MM.1S (cell line): Measurements from ENCODE around the gene RAB10.

Experiments used
- DNase-seq: peaks from one replicate; pipeline ENCODE4 v3.0.0-alpha.2; 2015
- H2AFZ ChIP-seq: fragments of 300-600 bp; sonication (generic); 2 replicates; pipeline ENCODE4 v1.6.0; 2016; ENCODE audit warnings: antibody characterized with exemption, low read length
- H3F3A ChIP-seq: fragments of 300-600 bp; sonication (generic); 2 replicates; pipeline ENCODE4 v1.6.1; 2016; ENCODE audit warnings: mild to moderate bottlenecking, antibody characterized with exemption, low read length, moderate library complexity, mixed read lengths; ENCODE audit not compliant: insufficient read depth
- H3K27ac ChIP-seq: fragments of 300-600 bp; sonication (generic); 2 replicates; pipeline ENCODE4 v1.5.1; 2016; ENCODE audit warnings: mild to moderate bottlenecking, low read length
- H3K27me3 ChIP-seq: fragments of 300-600 bp; sonication (generic); replicated peaks from 2 replicates; pipeline ENCODE4 v1.6.0; 2016; ENCODE audit warnings: low read length; ENCODE audit not compliant: insufficient read depth
- H3K36me3 ChIP-seq: fragments of 300-600 bp; sonication (generic); replicated peaks from 2 replicates; pipeline ENCODE4 v1.6.1; 2016; ENCODE audit warnings: mild to moderate bottlenecking, low read length, mixed read lengths; ENCODE audit not compliant: insufficient read depth
- H3K4me1 ChIP-seq: fragments of 300-600 bp; sonication (generic); 2 replicates; pipeline ENCODE4 v1.6.1; 2016; ENCODE audit warnings: low read length, mixed read lengths
- H3K4me2 ChIP-seq: fragments of 300-600 bp; sonication (generic); 2 replicates; pipeline ENCODE4 v1.6.0; 2016; ENCODE audit warnings: low read depth, low read length
- H3K4me3 ChIP-seq: fragments of 300-600 bp; sonication (generic); 2 replicates; pipeline ENCODE4 v1.5.1; 2016; ENCODE audit warnings: low read length, mixed read lengths
- H3K79me2 ChIP-seq: fragments of 300-600 bp; sonication (generic); 2 replicates; pipeline ENCODE4 v1.6.1; 2016; ENCODE audit warnings: mixed run types, low read length, mixed read lengths
- H3K9ac ChIP-seq: fragments of 300-600 bp; sonication (generic); 2 replicates; pipeline ENCODE4 v1.6.1; 2016; ENCODE audit warnings: low read length, mixed read lengths
- H3K9me2 ChIP-seq: fragments of 300-600 bp; sonication (generic); replicated peaks from 2 replicates; pipeline ENCODE4 v1.6.1; 2016; ENCODE audit warnings: mild to moderate bottlenecking, low read length, mixed read lengths; ENCODE audit not compliant: insufficient read depth
- H3K9me3 ChIP-seq: fragments of 300-600 bp; sonication (generic); replicated peaks from 2 replicates; pipeline ENCODE4 v1.6.1; 2016; ENCODE audit warnings: mild to moderate bottlenecking, low read length, mixed read lengths; ENCODE audit not compliant: insufficient read depth
- H4K20me1 ChIP-seq: fragments of 300-600 bp; sonication (generic); 2 replicates; pipeline ENCODE4 v1.6.1; 2016; ENCODE audit warnings: mild to moderate bottlenecking, low read length, moderate library complexity, mixed read lengths; ENCODE audit not compliant: insufficient read depth
- EZH2 ChIP-seq: fragments of 300-600 bp; sonication (generic); optimal IDR thresholded peaks from 2 replicates; pipeline ENCODE3; 2017; ENCODE audit warnings: low read depth, mild to moderate bottlenecking, antibody characterized with exemption, low read length, mixed read lengths
- EZH2phosphoT487 ChIP-seq: fragments of 300-600 bp; sonication (generic); IDR thresholded peaks from 2 replicates; pipeline ENCODE4 v1.6.1; 2018; ENCODE audit warnings: antibody characterized with exemption, low read length
- TF ChIP-seq, protein P1 (sequence below): fragments of 300-600 bp; sonication (generic); IDR thresholded peaks from 2 replicates; pipeline ENCODE4 v1.5.1; 2016; ENCODE audit warnings: antibody characterized with exemption, low read length, mixed read lengths

RAB10 gene

DNA sequence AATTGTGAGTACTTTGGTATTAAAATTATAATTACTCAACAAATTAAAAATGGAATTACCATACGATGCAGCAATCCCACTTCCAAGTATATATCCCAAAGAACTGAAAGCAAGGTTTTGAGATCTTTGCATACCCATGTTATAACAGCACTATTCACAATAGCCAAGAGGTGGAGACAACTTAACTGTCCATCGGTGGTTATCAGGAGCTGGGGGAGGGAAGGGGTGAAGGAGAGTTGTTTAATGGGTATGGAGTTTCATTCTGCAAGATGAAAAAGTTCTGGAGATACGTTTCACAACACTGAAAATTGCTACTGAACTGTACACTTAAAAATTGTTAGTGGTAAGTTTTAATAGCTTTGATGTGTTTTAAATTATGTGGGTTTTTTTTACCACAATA lies 25.7 kb downstream of the RAB10 start:
- Histone ChIP-seq H3K4me1 (0 out of 2 replicates have a peak, but pooled peaks cover 4% of the 10 kb centered on the region), H3K27ac (no peak overlapping the region), H4K20me1 (peaks cover 11% of the 10 kb centered on the region), H3K79me2 (peaks cover 98% of the 10 kb centered on the region), H3K36me3 (no peaks in the 10 kb centered on the region; the same call in 1 of the 2 replicates), H3K9me3 (no peaks in the 10 kb centered on the region), H3K27me3 (no peaks in the 10 kb centered on the region), H3F3A (no peaks in the 10 kb centered on the region), H2AFZ (no peak overlapping the region), H3K9me2 (no peaks in the 10 kb centered on the region), H3K4me3 (no peak overlapping the region), H3K9ac (no peak overlapping the region), H3K4me2 (no peak overlapping the region)
- DNase-seq, result no peak
- TF ChIP-seq EZH2, result no peak
- TF ChIP-seq EZH2phosphoT487, result no peak

DNA sequence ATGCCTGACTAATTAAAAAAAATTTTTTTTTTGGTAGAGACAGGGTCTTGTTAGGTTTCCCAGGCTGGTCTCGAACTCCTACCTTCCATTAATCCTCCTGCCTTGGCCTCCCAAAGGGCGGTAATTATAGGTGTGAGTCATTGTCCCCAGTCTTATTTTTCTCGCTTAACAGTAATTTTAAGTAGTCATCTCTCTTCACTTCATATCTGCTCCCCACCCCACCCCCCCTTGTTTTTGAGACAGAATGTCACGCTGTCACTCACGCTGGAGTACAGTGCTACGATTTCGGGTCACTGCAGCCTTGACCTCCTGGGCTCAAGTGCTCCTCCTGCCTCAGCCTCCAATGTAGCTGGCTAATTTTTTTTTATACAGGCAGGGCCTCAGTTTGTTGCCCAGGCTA lies 27.7 kb downstream of the RAB10 start:
- H4K20me1 ChIP-seq, result peaks cover 7% of the 10 kb centered on the region
- TF ChIP-seq EZH2 (no peak), EZH2phosphoT487 (no peak)
- TF ChIP-seq, protein P1, sequence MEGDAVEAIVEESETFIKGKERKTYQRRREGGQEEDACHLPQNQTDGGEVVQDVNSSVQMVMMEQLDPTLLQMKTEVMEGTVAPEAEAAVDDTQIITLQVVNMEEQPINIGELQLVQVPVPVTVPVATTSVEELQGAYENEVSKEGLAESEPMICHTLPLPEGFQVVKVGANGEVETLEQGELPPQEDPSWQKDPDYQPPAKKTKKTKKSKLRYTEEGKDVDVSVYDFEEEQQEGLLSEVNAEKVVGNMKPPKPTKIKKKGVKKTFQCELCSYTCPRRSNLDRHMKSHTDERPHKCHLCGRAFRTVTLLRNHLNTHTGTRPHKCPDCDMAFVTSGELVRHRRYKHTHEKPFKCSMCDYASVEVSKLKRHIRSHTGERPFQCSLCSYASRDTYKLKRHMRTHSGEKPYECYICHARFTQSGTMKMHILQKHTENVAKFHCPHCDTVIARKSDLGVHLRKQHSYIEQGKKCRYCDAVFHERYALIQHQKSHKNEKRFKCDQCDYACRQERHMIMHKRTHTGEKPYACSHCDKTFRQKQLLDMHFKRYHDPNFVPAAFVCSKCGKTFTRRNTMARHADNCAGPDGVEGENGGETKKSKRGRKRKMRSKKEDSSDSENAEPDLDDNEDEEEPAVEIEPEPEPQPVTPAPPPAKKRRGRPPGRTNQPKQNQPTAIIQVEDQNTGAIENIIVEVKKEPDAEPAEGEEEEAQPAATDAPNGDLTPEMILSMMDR, result no peak
- peaks cover 98% of the 10 kb centered on the region for H3K79me2 ChIP-seq

GRCh38 chr2:26064846-26065245 lies 31.0 kb downstream of the RAB10 start:
- Histone ChIP-seq H3K36me3 (no peaks in the 10 kb centered on the region; the same call in 1 of the 2 replicates), H3K79me2 (peaks cover 89% of the 10 kb centered on the region), H3K9me3 (no peaks in the 10 kb centered on the region), H3K9me2 (no peaks in the 10 kb centered on the region), H3F3A (peaks cover 27% of the 10 kb centered on the region), H3K9ac (no peak overlapping the region), H3K27me3 (no peaks in the 10 kb centered on the region), H4K20me1 (no peaks in the 10 kb centered on the region), H3K4me2 (no peak overlapping the region), H3K4me1 (peaks cover 24% of the 10 kb centered on the region), H2AFZ (no peak overlapping the region), H3K27ac (no peak overlapping the region), H3K4me3 (no peak overlapping the region)
- TF ChIP-seq EZH2, result no peak
- TF ChIP-seq, protein P1, result no peak
- TF ChIP-seq EZH2phosphoT487, result no peak
- DNase-seq, result no peak

More for the DNA sequence above, 27.7 kb downstream of the RAB10 start:
- Histone ChIP-seq H3K4me3 (no peak overlapping the region), H3K36me3 (no peaks in the 10 kb centered on the region; the same call in 1 of the 2 replicates), H3K4me1 (0 out of 2 replicates have a peak, but pooled peaks cover 4% of the 10 kb centered on the region), H3K9ac (no peak overlapping the region), H3K27ac (no peak overlapping the region), H3K27me3 (no peaks in the 10 kb centered on the region), H3F3A (peaks cover 3% of the 10 kb centered on the region; the same call in 1 of the 2 replicates), H3K9me2 (no peaks in the 10 kb centered on the region), H3K4me2 (no peak overlapping the region), H2AFZ (no peak overlapping the region), H3K9me3 (no peaks in the 10 kb centered on the region)
- no peak for DNase-seq

- Histone ChIP-seq H3K36me3 (no peaks in the 10 kb centered on the region; the same call in 1 of the 2 replicates), H3K27me3 (no peaks in the 10 kb centered on the region), H3K9me3 (no peaks in the 10 kb centered on the region), H3K4me2 (peak overlapping the region; percentile 79), H4K20me1 (no peaks in the 10 kb centered on the region), H3K27ac (peak overlapping the region; percentile 73), H3K9me2 (no peaks in the 10 kb centered on the region), H2AFZ (no peak overlapping the region), H3K4me1 (peaks cover 20% of the 10 kb centered on the region), H3K9ac (no peak overlapping the region), H3K4me3 (no peak overlapping the region), H3K79me2 (peaks cover 89% of the 10 kb centered on the region), H3F3A (peaks cover 27% of the 10 kb centered on the region)
- DNase-seq, result no peak
- TF ChIP-seq EZH2, result no peak
- TF ChIP-seq EZH2phosphoT487, result no peak
- TF ChIP-seq, protein P1, result no peak
Measured at GRCh38 chr2:26067186-26067974, 33.5 kb downstream of the RAB10 start.
